K562 (cell line): Measurements from ENCODE around the gene OLR1. TPM values are rescaled to one million over a fixed set of nuclear protein-coding genes. Genes with fewer than 3 reads are reported as not detected.

ENCODE experiments used
- CHD7 ChIP-seq: fragments of 200-600 bp; sonication (generic); IDR thresholded peaks from one replicate; pipeline ENCODE4 v1.6.1; 2012; ENCODE audit warnings: mild to moderate bottlenecking, low read depth, low read length, inconsistent platforms
- DACH1 ChIP-seq: fragments of 450-650 bp; IDR thresholded peaks from 2 replicates; pipeline ENCODE4 v1.6.1; 2018; ENCODE audit not compliant: partially characterized antibody
- KDM5B ChIP-seq: fragments of 200-600 bp; sonication (generic); IDR thresholded peaks from 2 replicates; pipeline ENCODE4 v1.6.1; 2012; ENCODE audit warnings: low read depth, mild to moderate bottlenecking, moderate library complexity, low read length, control low read depth, inconsistent platforms; ENCODE audit not compliant: insufficient replicate concordance
- NCOA2 ChIP-seq, 2 experiments: fragments of 450-650 bp; IDR thresholded peaks; 2 replicates each; pipeline ENCODE4 v1.6.1; 2018; ENCODE audit warnings: mild to moderate bottlenecking in 2 of 2, moderate library complexity in 1 of 2; ENCODE audit not compliant: partially characterized antibody in 2 of 2
- RCOR1 ChIP-seq, 2 experiments: IDR thresholded peaks; 2 replicates each; pipeline ENCODE4 v1.6.1; 2012; ENCODE audit warnings: low read depth in 2 of 2, low read length in 2 of 2, borderline replicate concordance in 1 of 2, improper control_type of control experiment in 1 of 2
- RFX1 ChIP-seq: fragments of 450-650 bp; IDR thresholded peaks from 2 replicates; pipeline ENCODE4 v1.6.1; 2016; ENCODE audit warnings: mild to moderate bottlenecking, moderate library complexity
- SMAD3 ChIP-seq: fragments of 450-650 bp; formaldehyde crosslinking; conservative IDR thresholded peaks from 2 replicates; pipeline ENCODE4 v1.4.0; 2020; ENCODE audit warnings: mild to moderate bottlenecking
- SMAD4 ChIP-seq: fragments of 250-450 bp; sonication (Bioruptor Pico); conservative IDR thresholded peaks from 2 replicates; pipeline ENCODE4 v1.8.0; 2021; ENCODE audit warnings: inconsistent platforms, mild to moderate bottlenecking, moderate library complexity
- UBTF ChIP-seq, 2 experiments: IDR thresholded peaks; 2 replicates each; pipeline ENCODE4 v1.6.1; 2012; ENCODE audit warnings: improper control_type of control experiment in 2 of 2, low read depth in 2 of 2, low read length in 2 of 2, borderline replicate concordance in 1 of 2
- polyA plus RNA-seq, 8 experiments: library from polyadenylated mRNA; depleted of rRNA in 4 of 8; stranded (reverse) in 5 of 8; unstranded in 3 of 8; fragments of >200 nt; fragmentation: Nextera tagmentation in 2 of 8; fragmentation: Illumina TruSeq in 1 of 8; extraction: Ambion mirVana in 2 of 8; extraction: Trizol in 1 of 8; gene quantifications; 2 replicates each; pipeline versions ENCODE4 v1.2.1 to v1.2.3, GENCODE V29; 2011 to 2014; ENCODE audit warnings: inconsistent platforms in 1 of 8, missing spikeins in 1 of 8
- total RNA-seq, 7 experiments: library from RNA; depleted of rRNA in 6 of 7; stranded (reverse); fragments of >200 nt in 6 of 7; fragmentation: Illumina TruSeq in 2 of 7; extraction: Trizol in 2 of 7; gene quantifications; 2 replicates each; pipeline versions ENCODE4 v1.2.1 to v1.2.3, GENCODE V29; 2011 to 2021; ENCODE audit warnings: low replicate concordance in 1 of 7

The OLR1 gene
- total and polyA plus RNA-seq, 9 of the 15 experiments (the other 6 are each of a cell fraction or from before 2014, with no cell fraction given) = not detected

GRCh38 chr12:10191865-10192264 is 19.9 kb upstream of the OLR1 start (continued):
- TF ChIP-seq CHD7 = no peak
- TF ChIP-seq SMAD4 (CRISPR knock-in tag) = no peak
- no peak for TF ChIP-seq DACH1
- no peak for TF ChIP-seq NCOA2 (IDR thresholded peaks at IDR 0.05; ENCODE audit: partially characterized antibody in 2 of 2)
- TF ChIP-seq RFX1 = no peak
- TF ChIP-seq KDM5B = no peak
- TF ChIP-seq SMAD3 (CRISPR knock-in tag) = no peak
- no peak for TF ChIP-seq UBTF (IDR thresholded peaks at IDR 0.05; ENCODE audit: borderline replicate concordance in 1 of 2, low read depth in 2 of 2, low read length in 2 of 2)
- TF ChIP-seq RCOR1 (IDR thresholded peaks at IDR 0.05; ENCODE audit: borderline replicate concordance in 1 of 2, low read depth in 2 of 2, low read length in 2 of 2) = no peak
- TF ChIP-seq, all 486 proteins: peak for 0
